H1 (cell line): Measurements from ENCODE around the gene ATP6V0A4. TPM values are rescaled to one million over a fixed set of nuclear protein-coding genes. Genes with fewer than 3 reads are reported as not detected.

Experiments used
- CTCF ChIA-PET: fragments of 300-600 bp; sonication (Branson Sonifier 250); formaldehyde crosslinking; loops from one replicate; lab custom pipeline; 2021; ENCODE audit not compliant: partially characterized antibody; lab: Charles Lee
- POLR2A ChIA-PET: fragments of 300-600 bp; sonication (Branson Sonifier 250); formaldehyde crosslinking; loops from one replicate; lab custom pipeline; 2021; ENCODE audit warnings: inconsistent platforms; ENCODE audit not compliant: partially characterized antibody; lab: Charles Lee
- DNase-seq, 2 experiments: peaks; one replicate each; pipeline versions ENCODE4 v3.0.0 to v3.0.0-alpha.2; 2010 to 2022; ENCODE audit warnings: low spot score in 2 of 2, low read depth in 1 of 2, mixed read lengths in 1 of 2
- FAIRE-seq: peaks from 2 replicates; lab custom pipeline; 2011; peaks lifted over from hg19 to GRCh38; lab: Jason Lieb, UNC
- H2AFZ ChIP-seq: 2 replicates; pipeline ENCODE4 v1.8.1; 2012; ENCODE audit warnings: low read length, inconsistent platforms
- H2AK5ac ChIP-seq: 2 replicates; pipeline ENCODE4 v1.6.1; 2013; ENCODE audit warnings: low read depth, low read length
- H2BK120ac ChIP-seq: replicated peaks from 2 replicates; pipeline ENCODE3; 2013; ENCODE audit warnings: low read depth, low read length, inconsistent platforms
- H2BK12ac ChIP-seq: 2 replicates; pipeline ENCODE4 v1.6.1; 2013; ENCODE audit warnings: low read depth, low read length
- H2BK15ac ChIP-seq: 2 replicates; pipeline ENCODE4 v1.6.1; 2013; ENCODE audit warnings: low read length
- H2BK20ac ChIP-seq: 2 replicates; pipeline ENCODE4 v1.6.1; 2013; ENCODE audit warnings: low read length
- H2BK5ac ChIP-seq: 2 replicates; pipeline ENCODE4 v1.6.1; 2013; ENCODE audit warnings: low read depth, low read length
- H3K14ac ChIP-seq: 2 replicates; pipeline ENCODE4 v1.6.1; 2013; ENCODE audit warnings: inconsistent platforms; ENCODE audit not compliant: insufficient read length
- H3K18ac ChIP-seq: 2 replicates; pipeline ENCODE4 v1.6.1; 2013; ENCODE audit warnings: low read length; ENCODE audit errors: extremely low read depth
- H3K23ac ChIP-seq: 2 replicates; pipeline ENCODE4 v1.6.1; 2013; ENCODE audit warnings: inconsistent platforms; ENCODE audit not compliant: insufficient read length
- H3K23me2 ChIP-seq: 2 replicates; pipeline ENCODE4 v1.6.1; 2013; ENCODE audit warnings: low read depth, low read length
- H3K27ac ChIP-seq: 2 replicates; pipeline ENCODE4 v1.6.1; 2011; ENCODE audit warnings: low read depth, low read length, inconsistent platforms
- H3K27me3 ChIP-seq, 4 experiments: replicated peaks in 1 of 4; 1 replicate in 1 of 4; 2 replicates in 3 of 4; pipeline versions ENCODE4 v1.6.1 to v1.8.1; 2011 to 2013; ENCODE audit warnings: low read length in 3 of 4, mild to moderate bottlenecking in 3 of 4, inconsistent platforms in 2 of 4, mixed read lengths in 2 of 4, moderate library complexity in 1 of 4; ENCODE audit not compliant: control insufficient read depth in 3 of 4, insufficient read depth in 3 of 4; ENCODE audit errors: extremely low read depth in 1 of 4
- H3K36me3 ChIP-seq, 4 experiments: 2 replicates each; pipeline versions ENCODE4 v1.6.1 to v1.8.1; 2011 to 2013; ENCODE audit warnings: mild to moderate bottlenecking in 4 of 4, low read length in 3 of 4, moderate library complexity in 2 of 4, control low read depth in 1 of 4, inconsistent platforms in 1 of 4; ENCODE audit not compliant: insufficient read depth in 4 of 4, control insufficient read depth in 2 of 4
- H3K4ac ChIP-seq: replicated peaks from 2 replicates; pipeline ENCODE3; 2013; ENCODE audit warnings: low read length, low read depth, mixed read lengths, inconsistent platforms; ENCODE audit not compliant: insufficient read length
- H3K4me1 ChIP-seq, 4 experiments: replicated peaks in 1 of 4; 1 replicate in 1 of 4; 2 replicates in 3 of 4; pipeline versions ENCODE4 v1.6.1 to v1.8.1; 2011 to 2013; ENCODE audit warnings: low read length in 3 of 4, inconsistent platforms in 2 of 4, mixed read lengths in 1 of 4; ENCODE audit not compliant: insufficient read depth in 4 of 4, control insufficient read depth in 3 of 4
- H3K4me2 ChIP-seq, 2 experiments: 2 replicates each; pipeline versions ENCODE4 v1.6.1 to v1.8.1; 2011 to 2013; ENCODE audit warnings: low read depth in 2 of 2, low read length in 2 of 2, control low read depth in 1 of 2, inconsistent platforms in 1 of 2, mild to moderate bottlenecking in 1 of 2; ENCODE audit not compliant: insufficient read depth in 1 of 2
- H3K4me3 ChIP-seq, 4 experiments: fragments of 200-600, 300-600 bp in 1 of 4; sonication (generic), shearing (Covaris generic), sonication (Bioruptor Twin) in 1 of 4; 2 replicates each; pipeline versions ENCODE4 v1.5.1 to v1.8.1; 2011 to 2016; ENCODE audit warnings: low read length in 4 of 4, low read depth in 3 of 4, control low read depth in 2 of 4, inconsistent platforms in 2 of 4, mild to moderate bottlenecking in 2 of 4, mixed read lengths in 1 of 4, moderate library complexity in 1 of 4; ENCODE audit not compliant: insufficient read depth in 2 of 4; ENCODE audit errors: extremely low read depth in 1 of 4
- H3K56ac ChIP-seq: replicated peaks from 2 replicates; pipeline ENCODE3; 2013; ENCODE audit warnings: low read depth, mild to moderate bottlenecking, mixed read lengths, low read length, inconsistent platforms; ENCODE audit not compliant: insufficient read length
- H3K79me1 ChIP-seq: 2 replicates; pipeline ENCODE4 v1.6.1; 2013; ENCODE audit warnings: low read depth, low read length, control low read depth
- H3K79me2 ChIP-seq, 2 experiments: 2 replicates each; pipeline versions ENCODE4 v1.6.1 to v1.8.1; 2012 to 2013; ENCODE audit warnings: low read length in 2 of 2, mild to moderate bottlenecking in 2 of 2, inconsistent platforms in 1 of 2; ENCODE audit not compliant: insufficient read depth in 2 of 2, control insufficient read depth in 1 of 2
- H3K9ac ChIP-seq, 4 experiments: replicated peaks in 1 of 4; 1 replicate in 1 of 4; 2 replicates in 3 of 4; pipeline versions ENCODE4 v1.6.1 to v1.8.1; 2011 to 2013; ENCODE audit warnings: low read depth in 3 of 4, low read length in 3 of 4, control low read depth in 2 of 4, mild to moderate bottlenecking in 2 of 4, moderate library complexity in 2 of 4, inconsistent platforms in 1 of 4; ENCODE audit errors: extremely low read depth in 1 of 4
- H3K9me3 ChIP-seq, 2 experiments: 2 replicates each; pipeline versions ENCODE4 v1.6.1 to v1.8.1; 2012 to 2013; ENCODE audit warnings: mild to moderate bottlenecking in 2 of 2, moderate library complexity in 2 of 2, control low read depth in 1 of 2, inconsistent platforms in 1 of 2, low read depth in 1 of 2, low read length in 1 of 2, mixed read lengths in 1 of 2; ENCODE audit not compliant: insufficient read depth in 2 of 2
- H4K20me1 ChIP-seq, 2 experiments: replicated peaks in 1 of 2; 2 replicates each; pipeline versions ENCODE3 to v1.8.1; 2011 to 2013; ENCODE audit warnings: inconsistent platforms in 2 of 2, low read length in 2 of 2, mild to moderate bottlenecking in 1 of 2; ENCODE audit not compliant: insufficient read depth in 2 of 2, control insufficient read depth in 1 of 2
- H4K5ac ChIP-seq: 2 replicates; pipeline ENCODE4 v1.6.1; 2013; ENCODE audit warnings: low read length, low read depth, mixed read lengths, inconsistent platforms; ENCODE audit not compliant: insufficient read length
- H4K8ac ChIP-seq: 2 replicates; pipeline ENCODE4 v1.8.0; 2013; ENCODE audit warnings: mild to moderate bottlenecking, moderate library complexity, low read length, inconsistent platforms; ENCODE audit not compliant: insufficient read depth; ENCODE audit errors: extremely low read depth
- H4K91ac ChIP-seq: replicated peaks from 2 replicates; pipeline ENCODE3; 2013; ENCODE audit warnings: low read length, mixed read lengths, inconsistent platforms; ENCODE audit not compliant: insufficient read length
- BRCA1 ChIP-seq: IDR thresholded peaks from 2 replicates; pipeline ENCODE4 v1.6.1; 2012; ENCODE audit warnings: low read depth, low read length, improper control_type of control experiment
- CBX5 ChIP-seq: fragments of 300-800, 300-1000 bp; sonication (generic); IDR thresholded peaks from 2 replicates; pipeline ENCODE4 v1.7.1; 2016; ENCODE audit warnings: antibody characterized with exemption, low read length, low read depth
- CBX8 ChIP-seq: fragments of 300-800, 300-1000 bp; sonication (generic); IDR thresholded peaks from 2 replicates; pipeline ENCODE4 v1.7.1; 2016; ENCODE audit warnings: low read depth, low read length, borderline replicate concordance
- CREB1 ChIP-seq: IDR thresholded peaks from 2 replicates; pipeline ENCODE4 v1.6.1; 2012; ENCODE audit warnings: inconsistent platforms
- EGR1 ChIP-seq: IDR thresholded peaks from 2 replicates; pipeline ENCODE4 v1.6.1; 2011; ENCODE audit warnings: low read depth, low read length, borderline replicate concordance
- JUND ChIP-seq: IDR thresholded peaks from 2 replicates; pipeline ENCODE4 v1.6.1; 2011; ENCODE audit warnings: mild to moderate bottlenecking, improper control_type of control experiment, low read length
- KDM5A ChIP-seq: fragments of 200-600 bp; IDR thresholded peaks from 2 replicates; pipeline ENCODE4 v1.7.1; 2012; ENCODE audit warnings: mild to moderate bottlenecking, low read length, inconsistent platforms, mixed read lengths
- PHF8 ChIP-seq: fragments of 200-600 bp; sonication (generic); conservative IDR thresholded peaks from 2 replicates; pipeline ENCODE4 v1.7.1; 2012; ENCODE audit warnings: low read depth, mild to moderate bottlenecking, inconsistent platforms, low read length, moderate library complexity
- RBBP5 ChIP-seq: IDR thresholded peaks from 2 replicates; pipeline ENCODE4 v1.7.1; 2012; ENCODE audit warnings: low read depth, mild to moderate bottlenecking, inconsistent platforms, low read length, moderate library complexity, borderline replicate concordance
- SIN3A ChIP-seq, 2 experiments: IDR thresholded peaks in 1 of 2; conservative IDR thresholded peaks in 1 of 2; 2 replicates each; pipeline ENCODE4 v1.6.1; 2011 to 2012; ENCODE audit warnings: low read length in 2 of 2, improper control_type of control experiment in 1 of 2, low read depth in 1 of 2, mild to moderate bottlenecking in 1 of 2
- SIRT6 ChIP-seq: IDR thresholded peaks from one replicate; pipeline ENCODE4 v1.7.1; 2012; ENCODE audit warnings: low read length, inconsistent platforms
- SP4 ChIP-seq: IDR thresholded peaks from 2 replicates; pipeline ENCODE4 v1.6.1; 2012; ENCODE audit warnings: low read length, inconsistent platforms
- TAF1 ChIP-seq: IDR thresholded peaks from 2 replicates; pipeline ENCODE4 v1.6.1; 2011; ENCODE audit warnings: mild to moderate bottlenecking, low read depth, low read length
- TCF12 ChIP-seq: IDR thresholded peaks from 2 replicates; pipeline ENCODE4 v1.6.1; 2011; ENCODE audit warnings: low read depth, mild to moderate bottlenecking, low read length
- WGBS, 2 experiments: shearing (Covaris generic) in 1 of 2; methylation state at CpG; one replicate each; pipeline versions ENCODE4 v1.1.6 to v1.1.7; 2013 to 2015; ENCODE audit warnings: low lambda C conversion rate in 2 of 2, mixed read lengths in 2 of 2, inconsistent platforms in 1 of 2, low coverage in 1 of 2, missing lambda C conversion rate in 1 of 2; ENCODE audit not compliant: insufficient replicate concordance in 2 of 2, insufficient coverage in 1 of 2, insufficient read length in 1 of 2; ENCODE audit errors: extremely low coverage in 1 of 2, missing lambda C conversion rate in 1 of 2; 5-methylcytosine and 5-hydroxymethylcytosine counted together
- polyA plus RNA-seq, 7 experiments: library from polyadenylated mRNA; depleted of rRNA in 3 of 7; stranded (reverse) in 5 of 7; unstranded in 2 of 7; fragments of >200 nt in 5 of 7; fragments of 200-250 nt in 2 of 7; gene quantifications; 1 replicate in 5 of 7; 2 replicates in 1 of 7; 4 replicates in 1 of 7; pipeline versions ENCODE4 v1.2.1 to v1.2.3, GENCODE V29; 2011 to 2013; ENCODE audit warnings: missing spikeins in 2 of 7, mixed read lengths in 2 of 7
- total RNA-seq: library from RNA; stranded (reverse); fragmentation: NEBNext Ultra II Directional; extraction: Animal tissue kit (Norgen Biotek cat#: 25700); gene quantifications from 2 replicates; pipeline ENCODE4 v1.2.1, GENCODE V29; 2021
- TF ChIP-seq, protein P1 (sequence below): IDR thresholded peaks from 2 replicates; pipeline ENCODE4 v1.6.1; 2012; ENCODE audit warnings: inconsistent platforms

ATP6V0A4 gene
- total and polyA plus RNA-seq, 2 of the 8 experiments (the other 6 are each of a cell fraction or from before 2014, with no cell fraction given), result 0.47 to 1.6 TPM

DNA sequence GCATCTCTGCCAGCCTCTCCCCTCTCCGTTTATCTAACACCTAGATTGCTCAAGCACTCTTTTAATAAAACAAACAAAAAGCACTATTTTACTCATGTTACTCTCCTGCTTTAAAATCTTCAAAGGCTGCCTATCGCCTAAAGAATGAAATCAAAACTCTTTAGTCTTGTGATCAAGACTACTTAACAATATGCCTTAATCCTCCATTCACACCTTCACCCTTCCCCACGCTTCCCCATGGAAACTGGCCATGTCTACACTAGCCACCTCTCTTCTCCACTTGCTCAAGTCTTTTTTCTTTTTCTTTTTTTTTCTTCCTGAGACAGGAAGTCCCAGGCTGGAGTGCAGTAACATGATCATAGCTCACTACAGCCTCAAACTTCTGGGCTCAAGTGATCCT lies 48.0 kb downstream of the ATP6V0A4 start:
- CTCF ChIA-PET, result interaction anchor here (0.8 to 1.4 kb wide), 3 partner anchors 11 to 215 kb away, joined by 3 to 7 read pairs (median 3); no protein-coding TSS in a partner anchor
- Histone ChIP-seq H3K79me1 (no peaks in the 10 kb centered on the region), H3K18ac (no peak overlapping the region), H3K14ac (no peak overlapping the region), H3K27ac (no peak overlapping the region), H4K20me1 (no peaks in the 10 kb centered on the region), H2BK20ac (no peak overlapping the region), H3K9ac (no peak overlapping the region), H2AFZ (no peak overlapping the region), H2BK15ac (no peak overlapping the region), H3K56ac (no peak overlapping the region), H3K4me3 (no peak overlapping the region), H3K36me3 (no peaks in the 10 kb centered on the region), H3K27me3 (no peaks in the 10 kb centered on the region), H3K79me2 (no peaks in the 10 kb centered on the region), H3K23ac (no peak overlapping the region), H3K9me3 (no peaks in the 10 kb centered on the region), H2BK120ac (no peak overlapping the region), H2AK5ac (no peak overlapping the region), H4K8ac (no peak overlapping the region), H2BK5ac (no peak overlapping the region), H4K5ac (no peak overlapping the region), H3K4me2 (no peak overlapping the region), H4K91ac (no peak overlapping the region), H3K4me1 (peaks cover 2 to 15% (median 5%) of the 10 kb centered on the region in 4 experiments), H3K4ac (no peak overlapping the region), H3K23me2 (0 out of 2 replicates have a peak, but pooled peaks cover 3% of the 10 kb centered on the region), H2BK12ac (no peak overlapping the region)
- POLR2A ChIA-PET, result interaction anchor here (0.7 kb wide), 1 partner anchor 857 kb away, joined by 3 read pairs; no protein-coding TSS in a partner anchor
- DNase-seq (no peak), FAIRE-seq (no peak)
- 84% methylated on average over 3 of the region's 3 CpGs; no CpG with 5 or more reads in 1 of the 2 experiments for WGBS, 2 experiments
- TF ChIP-seq CREB1, result no peak
- no peak for TF ChIP-seq EGR1
- no peak for TF ChIP-seq JUND
- TF ChIP-seq SIN3A (conservative IDR thresholded peaks at IDR 0.05 in 1 of 2, IDR thresholded peaks at IDR 0.05 in 1 of 2; ENCODE audit: low read depth in 1 of 2, low read length in 2 of 2), result no peak
- TF ChIP-seq SP4, result no peak
- no peak for TF ChIP-seq TCF12
- no peak for TF ChIP-seq CBX8
- no peak for TF ChIP-seq CBX5
- no peak for TF ChIP-seq PHF8
- no peak for TF ChIP-seq SIRT6
- no peak for TF ChIP-seq RBBP5
- no peak for TF ChIP-seq KDM5A
- TF ChIP-seq, protein P1, sequence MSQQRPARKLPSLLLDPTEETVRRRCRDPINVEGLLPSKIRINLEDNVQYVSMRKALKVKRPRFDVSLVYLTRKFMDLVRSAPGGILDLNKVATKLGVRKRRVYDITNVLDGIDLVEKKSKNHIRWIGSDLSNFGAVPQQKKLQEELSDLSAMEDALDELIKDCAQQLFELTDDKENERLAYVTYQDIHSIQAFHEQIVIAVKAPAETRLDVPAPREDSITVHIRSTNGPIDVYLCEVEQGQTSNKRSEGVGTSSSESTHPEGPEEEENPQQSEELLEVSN, result no peak
- no peak for TF ChIP-seq TAF1
- TF ChIP-seq BRCA1, result no peak
